ENCODE measurements around the gene ETFBKMT.
"Not testable (repeated sequence)": the region's sequence is repeated elsewhere in the genome, so short reads cannot be mapped to it uniquely, and the experiment has no call there.

Gene ETFBKMT

DNA sequence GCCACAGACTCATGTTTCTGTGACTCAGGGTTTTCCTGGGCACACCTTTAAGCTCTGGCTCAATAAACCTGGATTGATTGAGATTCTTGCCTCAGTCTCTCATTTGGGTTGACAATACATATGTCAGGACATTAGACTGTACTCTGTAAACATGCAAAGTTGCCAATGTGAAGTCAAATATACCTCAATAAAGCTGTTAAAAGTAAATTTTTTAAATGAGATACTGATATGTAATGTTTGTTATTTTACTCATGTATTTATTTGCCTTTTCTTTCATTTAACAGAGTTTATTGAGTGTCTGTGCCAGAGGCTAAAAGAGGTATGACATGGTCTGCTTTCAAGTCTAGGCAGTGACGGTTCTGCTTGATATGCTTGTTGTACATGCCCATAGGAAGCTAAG lies 3.7 kb upstream of the ETFBKMT start:
- DNase-seq (ENCODE audit: low read depth in 2 of 2): no peak

- no peak for DNase-seq (ENCODE audit: low read depth in 2 of 2)
Observed at GRCh38 chr12:31658471-31659086, 909 bp upstream of the ETFBKMT start.

- DNase-seq (ENCODE audit: low read depth in 2 of 2): no peak
Observed at GRCh38 chr12:31662176-31662849, 2.8 kb downstream of the ETFBKMT start.

GRCh38 chr12:31663576-31663975 lies 4.1 kb downstream of the ETFBKMT start:
- no peak for DNase-seq (ENCODE audit: low read depth in 2 of 2)

- DNase-seq (ENCODE audit: low read depth in 2 of 2): no peak
Observed at GRCh38 chr12:31664038-31664437, 4.5 kb downstream of the ETFBKMT start.

DNA sequence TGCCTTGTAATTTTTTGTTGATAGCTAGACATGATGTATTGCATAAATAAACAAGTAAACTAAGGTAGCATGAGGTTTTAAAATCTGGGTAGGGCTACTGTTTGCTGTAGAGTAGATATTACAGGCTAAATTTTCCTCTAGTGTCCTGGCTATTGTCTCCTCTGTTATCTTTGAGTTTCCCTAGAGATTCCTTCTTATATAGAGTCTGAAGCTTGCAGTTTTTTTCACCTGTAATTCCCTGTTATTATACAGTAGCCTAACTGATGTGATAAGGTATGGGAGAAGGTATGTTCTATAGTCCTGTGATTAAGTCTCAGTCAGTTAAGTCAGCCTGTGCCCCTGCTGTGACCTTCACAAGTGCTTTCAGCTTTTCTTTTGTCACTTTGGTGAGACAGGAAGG lies 9.5 kb downstream of the ETFBKMT start:
- no peak for DNase-seq (ENCODE audit: low read depth in 2 of 2)

- DNase-seq (ENCODE audit: low read depth in 2 of 2): not testable (repeated sequence)
Observed at GRCh38 chr12:31669582-31669981, 10.1 kb downstream of the ETFBKMT start.

- DNase-seq (ENCODE audit: low read depth in 2 of 2): no peak
Observed at GRCh38 chr12:31672521-31672920, 13.0 kb downstream of the ETFBKMT start.

DNA sequence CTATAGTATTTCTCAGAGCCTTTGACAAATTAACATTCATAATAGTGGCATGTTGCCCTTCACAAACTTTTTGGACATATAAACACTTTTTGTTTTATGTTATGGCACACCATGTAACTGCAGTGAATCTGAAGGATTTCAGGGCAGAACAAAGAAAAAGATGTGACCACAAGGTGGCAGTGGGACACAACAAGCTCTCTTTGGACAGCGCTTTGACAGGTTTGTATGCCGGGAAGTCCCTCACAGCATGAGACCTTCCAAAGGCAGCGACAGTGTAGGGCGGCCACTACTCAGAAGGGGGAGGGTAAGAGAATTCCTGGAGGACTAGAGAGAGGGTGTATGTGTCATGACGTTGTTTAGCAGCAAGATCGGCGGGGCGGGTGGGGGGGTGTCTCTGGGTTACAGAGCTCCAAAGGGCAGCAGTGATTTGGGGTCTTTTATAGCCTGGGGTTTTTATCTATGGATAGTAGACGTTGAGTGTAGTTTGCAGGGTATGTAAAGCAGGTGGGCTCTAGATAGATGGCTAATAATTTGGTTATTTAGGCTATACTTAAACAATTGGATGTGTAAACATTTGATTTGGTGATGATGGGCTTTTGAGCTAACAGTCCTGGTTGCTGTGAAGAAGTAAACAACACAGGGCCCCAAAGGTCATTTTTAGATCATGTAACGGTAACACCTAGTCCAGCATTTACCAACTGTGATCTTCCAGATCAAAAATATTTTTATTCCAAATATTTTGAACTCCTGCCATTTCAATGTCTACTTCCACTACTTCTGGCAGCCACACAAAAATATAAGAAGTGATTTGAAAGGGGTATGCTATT lies 22.9 kb downstream of the ETFBKMT start:
- peak; percentile 7 to 33 for DNase-seq (ENCODE audit: low read depth in 2 of 2)

DNA sequence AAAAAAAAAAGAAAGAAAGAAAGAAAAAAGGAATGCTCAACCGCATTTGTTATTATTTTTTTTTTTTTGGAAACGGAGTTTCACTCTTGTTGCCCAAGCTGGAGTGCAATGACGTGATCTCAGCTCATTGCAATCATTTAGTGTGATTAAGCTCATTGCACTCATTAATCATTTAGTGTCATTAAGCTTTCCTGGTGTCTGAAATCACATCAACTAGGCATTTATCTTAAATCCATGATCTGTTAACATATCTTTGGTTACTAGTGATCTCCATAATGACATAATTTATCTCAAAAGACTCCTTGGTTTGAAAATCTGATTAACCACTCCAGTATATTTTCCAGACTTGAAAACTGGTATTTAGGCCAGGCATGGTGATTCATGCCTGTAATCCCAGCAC lies 26.3 kb downstream of the ETFBKMT start:
- DNase-seq (ENCODE audit: low read depth in 2 of 2): no peak

DNA sequence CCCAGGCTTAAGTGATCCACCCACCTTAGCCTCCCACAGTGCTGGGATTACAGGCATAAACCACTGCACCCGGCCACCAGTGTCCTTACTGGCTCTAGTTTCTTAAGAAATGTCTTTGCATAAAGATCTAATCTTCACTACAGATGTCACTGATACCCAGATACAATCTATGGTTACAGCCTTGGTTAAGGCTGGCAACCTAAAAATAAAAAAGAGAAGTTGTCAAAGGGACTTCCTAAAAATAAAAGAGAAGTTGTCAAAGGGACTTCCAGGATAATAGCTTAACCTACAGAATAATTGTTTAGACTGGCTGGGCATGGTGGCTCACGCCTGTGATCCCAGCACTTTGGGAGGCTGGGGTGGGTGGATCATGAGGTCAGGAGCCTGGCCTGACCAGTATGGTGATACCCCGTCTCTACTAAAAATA lies 27.6 kb downstream of the ETFBKMT start:
- no peak for DNase-seq (ENCODE audit: low read depth in 2 of 2)

- not testable (repeated sequence) for DNase-seq (ENCODE audit: low read depth in 2 of 2)
Observed at GRCh38 chr12:31689921-31690320, 30.4 kb downstream of the ETFBKMT start.

- DNase-seq (ENCODE audit: low read depth in 2 of 2): no peak
Observed at GRCh38 chr12:31702047-31702446, 42.6 kb downstream of the ETFBKMT start.

- no peak for DNase-seq (ENCODE audit: low read depth in 2 of 2)
Observed at GRCh38 chr12:31705621-31706020, 46.1 kb downstream of the ETFBKMT start.

DNA sequence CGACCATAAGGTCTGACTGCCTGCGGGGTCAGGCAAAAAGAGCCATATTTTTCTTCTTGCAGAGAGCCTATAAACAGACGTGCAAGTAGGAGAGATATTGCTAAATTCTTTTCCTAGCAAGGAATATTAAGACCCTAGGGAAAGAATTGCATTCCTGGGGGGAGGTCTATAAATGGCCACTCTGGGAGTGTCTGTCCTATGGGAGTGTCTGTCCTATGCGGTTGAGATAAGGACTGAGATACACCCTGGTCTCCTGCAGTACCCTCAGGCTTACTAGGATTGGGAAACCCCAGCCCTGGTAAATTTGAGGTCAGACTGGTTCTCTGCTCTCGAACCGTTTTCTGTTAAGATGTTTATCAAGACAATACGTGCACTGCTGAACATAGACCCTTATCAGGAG lies 48.6 kb downstream of the ETFBKMT start:
- DNase-seq (ENCODE audit: low read depth in 2 of 2): not testable (repeated sequence)

DNA sequence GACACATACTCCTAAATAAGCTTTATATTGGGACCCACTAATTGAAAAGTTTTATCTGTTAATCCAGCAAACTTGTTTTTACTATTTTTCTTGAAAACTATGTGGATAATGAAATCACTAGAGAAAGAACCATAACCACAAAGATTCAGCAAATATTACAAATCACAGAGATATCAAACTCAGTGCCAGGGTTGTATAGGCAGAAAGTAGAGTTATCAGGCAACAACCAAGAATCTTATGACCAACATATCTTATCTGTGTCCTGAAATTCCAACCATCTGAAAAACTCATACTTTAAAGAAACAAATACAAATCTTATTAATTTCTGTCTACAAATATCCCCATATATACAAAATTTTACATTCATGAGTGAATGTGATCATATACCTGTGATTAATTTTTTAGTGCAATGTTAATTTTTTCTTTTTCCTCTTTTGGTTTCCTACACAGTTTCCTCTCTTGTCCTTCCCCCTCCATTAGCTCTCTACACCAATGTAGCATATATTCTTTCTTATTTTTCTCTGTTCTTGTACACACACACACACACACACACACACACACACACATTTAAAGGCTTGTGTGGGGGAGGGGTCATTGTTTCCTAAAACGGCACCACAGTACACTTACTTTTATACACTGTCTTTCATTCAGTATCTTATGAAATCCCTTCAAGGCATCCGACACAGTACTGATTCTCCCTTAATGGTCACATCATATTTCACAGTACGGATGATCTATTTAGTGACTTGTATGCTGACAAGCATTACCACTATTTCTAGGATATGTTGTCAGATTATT lies 50.7 kb downstream of the ETFBKMT start:
- DNase-seq (ENCODE audit: low read depth in 2 of 2): no peak

DNA sequence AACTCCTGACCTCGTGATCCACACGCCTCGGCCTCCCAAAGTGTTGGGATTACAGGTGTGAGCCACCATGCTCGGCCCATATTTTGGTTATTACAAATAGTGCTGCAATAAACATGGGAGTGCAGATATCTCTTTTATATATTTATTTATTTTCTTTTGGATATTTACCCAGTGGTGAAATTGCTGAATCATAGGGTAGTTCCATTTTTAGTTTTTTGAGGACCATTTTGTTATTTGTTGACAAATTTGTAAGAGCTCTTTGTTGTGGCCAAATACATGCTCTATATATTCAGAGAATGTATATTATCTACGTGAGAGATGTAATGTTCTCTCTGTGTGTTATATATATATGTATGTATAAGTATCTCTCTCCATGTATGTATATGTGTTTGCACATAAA lies 53.4 kb downstream of the ETFBKMT start:
- no peak for DNase-seq (ENCODE audit: low read depth in 2 of 2)

DNA sequence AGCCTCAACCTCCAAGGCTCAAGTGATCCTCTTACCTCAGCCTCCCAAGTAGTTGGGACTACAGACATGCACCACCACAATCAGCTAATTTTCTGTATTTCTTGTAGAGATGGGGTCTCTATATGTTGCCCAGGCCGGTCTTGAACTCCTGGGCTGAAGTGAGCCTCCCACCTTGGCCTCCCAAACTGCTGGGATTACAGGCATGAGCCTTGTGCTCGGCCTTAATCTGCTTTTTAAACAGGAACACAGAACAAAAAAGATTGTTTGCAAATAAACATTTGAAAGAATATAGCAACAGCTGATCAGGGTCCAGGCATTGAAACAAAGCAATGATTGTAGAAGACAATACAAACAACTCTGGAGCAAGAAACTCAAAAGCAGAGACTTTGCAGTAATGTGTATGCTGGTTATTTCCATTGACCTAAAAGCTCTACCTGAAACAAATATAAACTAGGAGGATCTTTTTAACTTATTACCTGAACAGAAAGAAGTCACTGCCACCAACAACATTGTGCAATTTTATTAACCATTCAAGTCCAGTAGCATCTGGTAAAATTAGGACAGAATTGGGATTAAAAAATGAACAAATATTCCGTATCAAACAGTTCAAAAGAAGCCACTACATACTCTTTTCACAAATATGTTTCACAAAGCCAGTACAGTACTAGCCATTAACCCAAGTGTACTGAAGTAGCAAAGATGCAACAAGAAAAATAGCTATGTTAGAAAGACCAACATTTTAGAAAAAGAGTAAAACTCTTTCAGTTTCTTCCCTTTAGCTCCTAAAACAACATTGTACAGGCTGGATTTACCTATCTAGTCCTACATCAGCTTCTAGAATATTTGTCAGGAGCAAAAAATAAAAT lies 55.2 kb downstream of the ETFBKMT start:
- DNase-seq (ENCODE audit: low read depth in 2 of 2): no peak

DNA sequence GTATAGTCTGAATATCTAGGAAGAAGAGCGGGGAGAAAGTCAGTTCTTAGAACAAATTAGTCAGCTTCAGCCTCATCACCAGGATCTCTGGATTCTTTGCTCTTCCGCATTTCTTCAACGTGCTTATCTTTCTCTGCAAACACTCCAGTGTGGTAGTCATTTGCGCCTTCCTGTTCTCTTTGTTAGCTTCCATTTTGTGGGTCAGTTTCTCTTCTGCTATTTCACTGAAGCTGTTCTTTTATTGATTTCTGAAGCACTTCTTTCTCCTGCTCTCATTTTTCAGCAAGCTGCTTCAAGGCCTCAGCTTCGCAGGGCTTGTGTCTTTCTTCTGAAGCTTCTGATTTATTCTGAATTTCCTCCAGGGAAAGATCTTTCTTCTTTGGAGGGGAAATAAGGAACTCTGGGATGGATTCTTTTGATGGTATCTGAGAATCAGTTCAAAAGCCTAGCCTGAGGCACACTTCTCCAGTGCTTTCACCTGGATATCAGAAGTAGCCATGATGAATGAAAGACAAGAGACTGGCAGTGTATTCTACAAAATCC lies 55.9 kb downstream of the ETFBKMT start:
- DNase-seq (ENCODE audit: low read depth in 2 of 2): no peak

GRCh38 chr12:31716998-31717397 lies 57.5 kb downstream of the ETFBKMT start:
- DNase-seq (ENCODE audit: low read depth in 2 of 2): not testable (repeated sequence)
